Measurements from ENCODE around the gene LTO1.

DNA sequence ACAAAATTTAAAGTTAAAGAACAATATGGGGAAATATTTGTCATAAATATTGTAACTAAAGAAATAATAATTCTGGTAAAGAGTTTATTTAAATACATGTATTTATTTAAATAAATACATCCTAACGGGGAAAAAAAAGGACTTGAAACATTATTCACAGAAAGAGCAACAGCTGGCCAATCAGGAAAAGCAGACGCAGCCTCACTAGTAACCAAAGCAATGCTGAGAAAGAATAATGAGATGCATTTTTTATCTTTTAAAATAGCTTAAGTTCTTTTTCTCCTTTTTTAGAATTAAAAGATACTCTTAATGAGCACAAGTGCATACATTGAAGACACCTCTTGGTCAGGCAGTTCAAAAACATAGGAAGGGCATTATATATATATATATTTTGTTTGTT, 2.6 kb upstream of the LTO1 start:
- TF ChIP-seq, protein P1, sequence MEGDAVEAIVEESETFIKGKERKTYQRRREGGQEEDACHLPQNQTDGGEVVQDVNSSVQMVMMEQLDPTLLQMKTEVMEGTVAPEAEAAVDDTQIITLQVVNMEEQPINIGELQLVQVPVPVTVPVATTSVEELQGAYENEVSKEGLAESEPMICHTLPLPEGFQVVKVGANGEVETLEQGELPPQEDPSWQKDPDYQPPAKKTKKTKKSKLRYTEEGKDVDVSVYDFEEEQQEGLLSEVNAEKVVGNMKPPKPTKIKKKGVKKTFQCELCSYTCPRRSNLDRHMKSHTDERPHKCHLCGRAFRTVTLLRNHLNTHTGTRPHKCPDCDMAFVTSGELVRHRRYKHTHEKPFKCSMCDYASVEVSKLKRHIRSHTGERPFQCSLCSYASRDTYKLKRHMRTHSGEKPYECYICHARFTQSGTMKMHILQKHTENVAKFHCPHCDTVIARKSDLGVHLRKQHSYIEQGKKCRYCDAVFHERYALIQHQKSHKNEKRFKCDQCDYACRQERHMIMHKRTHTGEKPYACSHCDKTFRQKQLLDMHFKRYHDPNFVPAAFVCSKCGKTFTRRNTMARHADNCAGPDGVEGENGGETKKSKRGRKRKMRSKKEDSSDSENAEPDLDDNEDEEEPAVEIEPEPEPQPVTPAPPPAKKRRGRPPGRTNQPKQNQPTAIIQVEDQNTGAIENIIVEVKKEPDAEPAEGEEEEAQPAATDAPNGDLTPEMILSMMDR (conservative IDR thresholded peaks at IDR 0.05 in 1 of 2, IDR thresholded peaks at IDR 0.05 in 1 of 2; ENCODE audit: extremely low read depth in 1 of 2, insufficient read depth in 1 of 2, low read depth in 1 of 2, low read length in 2 of 2): no peak
- no peak for TF ChIP-seq EZH2 (IDR thresholded peaks at IDR 0.05; ENCODE audit: borderline replicate concordance, low read length)

All from mammary epithelial cell (primary cell).